Germinal center (tissue), 1 donor: ENCODE results near the gene ABHD15.

Experiments
- DNase-seq: peaks from one replicate; pipeline ENCODE4 v3.0.0; 2012; ENCODE audit warnings: mixed read lengths, low spot score

ABHD15 gene

GRCh38 chr17:29566473-29567303, at the start of gene ABHD15:
Gene ABHD15, minus strand, starts transcription at chr17:29567037. Its CDS starts 71 bp downstream, at chr17:29566966.
- DNase-seq, result peak; percentile 77

- DNase-seq, result peak; percentile 93
Observed at GRCh38 chr17:29615492-29616299, 48.9 kb upstream of the ABHD15 start.

- peak; percentile 44 for DNase-seq
Observed at GRCh38 chr17:29615048-29615385, 48.2 kb upstream of the ABHD15 start.

- DNase-seq, result no peak
Observed at GRCh38 chr17:29614349-29615047, 47.7 kb upstream of the ABHD15 start.

- DNase-seq, result no peak
Observed at GRCh38 chr17:29613856-29614255, 47.0 kb upstream of the ABHD15 start.

- DNase-seq, result peak; percentile 79
Observed at GRCh38 chr17:29613352-29613837, 46.6 kb upstream of the ABHD15 start.

GRCh38 chr17:29612404-29613280, 45.8 kb upstream of the ABHD15 start:
- no peak for DNase-seq

GRCh38 chr17:29612094-29612403, 45.2 kb upstream of the ABHD15 start:
- DNase-seq, result no peak

GRCh38 chr17:29611351-29612093, 44.7 kb upstream of the ABHD15 start:
- DNase-seq, result no peak

GRCh38 chr17:29610395-29610794, 43.6 kb upstream of the ABHD15 start:
- no peak for DNase-seq

- no peak for DNase-seq
Observed at GRCh38 chr17:29608986-29609385, 42.1 kb upstream of the ABHD15 start.

- DNase-seq, result no peak
Observed at GRCh38 chr17:29607557-29608195, 40.8 kb upstream of the ABHD15 start.

- DNase-seq, result no peak
Observed at GRCh38 chr17:29603109-29603674, 36.4 kb upstream of the ABHD15 start.

- DNase-seq, result no peak
Observed at GRCh38 chr17:29597361-29598172, 30.7 kb upstream of the ABHD15 start.

GRCh38 chr17:29596811-29597210, 30.0 kb upstream of the ABHD15 start:
- no peak for DNase-seq

GRCh38 chr17:29595943-29596774, 29.3 kb upstream of the ABHD15 start:
- no peak for DNase-seq

- DNase-seq, result no peak
Observed at GRCh38 chr17:29595107-29595942, 28.5 kb upstream of the ABHD15 start.
